H1 (cell line): ENCODE data around the gene QSOX2. TPM values are rescaled to one million over a fixed set of nuclear protein-coding genes. Genes with fewer than 3 reads are reported as not detected.

ENCODE experiments used
- ATF2 ChIP-seq: IDR thresholded peaks from 2 replicates; pipeline ENCODE4 v1.6.1; 2012; ENCODE audit warnings: low read length, inconsistent platforms
- CHD2 ChIP-seq: IDR thresholded peaks from 2 replicates; pipeline ENCODE4 v1.6.1; 2012; ENCODE audit warnings: low read length, improper control_type of control experiment
- CHD7 ChIP-seq: fragments of 300-600 bp; sonication (generic); IDR thresholded peaks from 2 replicates; pipeline ENCODE4 v1.7.1; 2012; ENCODE audit warnings: low read length, moderate library complexity, mild to moderate bottlenecking, inconsistent platforms; ENCODE audit not compliant: insufficient replicate concordance
- E2F6 ChIP-seq: IDR thresholded peaks from 2 replicates; pipeline ENCODE4 v1.6.1; 2012; ENCODE audit warnings: inconsistent platforms
- TCF12 ChIP-seq: IDR thresholded peaks from 2 replicates; pipeline ENCODE4 v1.6.1; 2011; ENCODE audit warnings: low read depth, mild to moderate bottlenecking, low read length
- polyA plus RNA-seq, 7 experiments: library from polyadenylated mRNA; depleted of rRNA in 3 of 7; stranded (reverse) in 5 of 7; unstranded in 2 of 7; fragments of >200 nt in 5 of 7; fragments of 200-250 nt in 2 of 7; gene quantifications; 1 replicate in 5 of 7; 2 replicates in 1 of 7; 4 replicates in 1 of 7; pipeline versions ENCODE4 v1.2.1 to v1.2.3, GENCODE V29; 2011 to 2013; ENCODE audit warnings: missing spikeins in 2 of 7, mixed read lengths in 2 of 7
- total RNA-seq: library from RNA; stranded (reverse); fragmentation: NEBNext Ultra II Directional; extraction: Animal tissue kit (Norgen Biotek cat#: 25700); gene quantifications from 2 replicates; pipeline ENCODE4 v1.2.1, GENCODE V29; 2021

The QSOX2 gene
- total and polyA plus RNA-seq, 2 of the 8 experiments (the other 6 are each of a cell fraction or from before 2014, with no cell fraction given) = 18.0 to 28.6 TPM

- no peak for TF ChIP-seq CHD7
- TF ChIP-seq CHD2 = no peak
- no peak for TF ChIP-seq E2F6
- TF ChIP-seq TCF12 = no peak
- TF ChIP-seq ATF2 = no peak
These were observed 63.7 kb downstream of the QSOX2 start (continued) for GRCh38 chr9:136181784-136182419.
